LNCaP clone FGC (cell line): Measurements from ENCODE around the gene RIPPLY2.
"Not testable (repeated sequence)": the region's sequence is repeated elsewhere in the genome, so short reads cannot be mapped to it uniquely, and the experiment has no call there.

Experiments used
- DNase-seq: peaks from one replicate; pipeline ENCODE4 v3.0.0-alpha.2; 2011; ENCODE audit warnings: low read depth
- H3K4me3 ChIP-seq: 2 replicates; pipeline ENCODE4 v1.5.1; 2011; ENCODE audit warnings: mild to moderate bottlenecking, low read depth, low read length, control low read depth
- TF ChIP-seq, protein P1 (sequence below): IDR thresholded peaks from 2 replicates; pipeline ENCODE4 v1.5.1; 2012; ENCODE audit warnings: mild to moderate bottlenecking; ENCODE audit not compliant: control insufficient read depth, insufficient read depth; ENCODE audit errors: extremely low read depth

The RIPPLY2 gene

GRCh38 chr6:83893024-83893423 lies 39.9 kb downstream of the RIPPLY2 start:
- no peak overlapping the region for H3K4me3 ChIP-seq
- DNase-seq = no peak
- TF ChIP-seq, protein P1, sequence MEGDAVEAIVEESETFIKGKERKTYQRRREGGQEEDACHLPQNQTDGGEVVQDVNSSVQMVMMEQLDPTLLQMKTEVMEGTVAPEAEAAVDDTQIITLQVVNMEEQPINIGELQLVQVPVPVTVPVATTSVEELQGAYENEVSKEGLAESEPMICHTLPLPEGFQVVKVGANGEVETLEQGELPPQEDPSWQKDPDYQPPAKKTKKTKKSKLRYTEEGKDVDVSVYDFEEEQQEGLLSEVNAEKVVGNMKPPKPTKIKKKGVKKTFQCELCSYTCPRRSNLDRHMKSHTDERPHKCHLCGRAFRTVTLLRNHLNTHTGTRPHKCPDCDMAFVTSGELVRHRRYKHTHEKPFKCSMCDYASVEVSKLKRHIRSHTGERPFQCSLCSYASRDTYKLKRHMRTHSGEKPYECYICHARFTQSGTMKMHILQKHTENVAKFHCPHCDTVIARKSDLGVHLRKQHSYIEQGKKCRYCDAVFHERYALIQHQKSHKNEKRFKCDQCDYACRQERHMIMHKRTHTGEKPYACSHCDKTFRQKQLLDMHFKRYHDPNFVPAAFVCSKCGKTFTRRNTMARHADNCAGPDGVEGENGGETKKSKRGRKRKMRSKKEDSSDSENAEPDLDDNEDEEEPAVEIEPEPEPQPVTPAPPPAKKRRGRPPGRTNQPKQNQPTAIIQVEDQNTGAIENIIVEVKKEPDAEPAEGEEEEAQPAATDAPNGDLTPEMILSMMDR = no peak

DNA sequence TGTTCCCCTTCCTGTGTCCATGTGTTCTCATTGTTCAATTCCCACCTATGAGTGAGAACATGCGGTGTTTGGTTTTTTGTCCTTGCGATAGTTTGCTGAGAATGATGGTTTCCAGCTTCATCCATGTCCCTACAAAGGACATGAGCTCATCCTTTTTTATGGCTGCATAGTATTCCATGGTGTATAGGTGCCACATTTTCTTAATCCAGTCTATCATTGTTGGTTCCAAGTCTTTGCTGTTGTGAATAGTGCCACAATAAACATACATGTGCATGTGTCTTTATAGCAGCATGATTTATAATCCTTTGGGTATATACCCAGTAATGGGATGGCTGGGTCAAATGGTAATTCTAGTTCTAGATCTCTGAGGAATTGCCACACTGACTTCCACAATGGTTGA lies 43.9 kb downstream of the RIPPLY2 start:
- H3K4me3 ChIP-seq, DNase-seq: not testable (repeated sequence)

- no peak overlapping the region for H3K4me3 ChIP-seq
- no peak for DNase-seq
- TF ChIP-seq, protein P1 = no peak
Measured at GRCh38 chr6:83901624-83902023, 48.5 kb downstream of the RIPPLY2 start.

GRCh38 chr6:83904395-83904794 lies 51.2 kb downstream of the RIPPLY2 start:
- TF ChIP-seq, protein P1 = no peak
- no peak overlapping the region for H3K4me3 ChIP-seq
- no peak for DNase-seq

GRCh38 chr6:83905648-83906047 lies 52.5 kb downstream of the RIPPLY2 start:
- DNase-seq = no peak
- H3K4me3 ChIP-seq = no peak overlapping the region
- TF ChIP-seq, protein P1 = no peak
